Keratinocyte (primary cell): ENCODE measurements around the gene KCNH1. TPM values are rescaled to one million over a fixed set of nuclear protein-coding genes. Genes with fewer than 3 reads are reported as not detected.

ENCODE experiments used
- DNase-seq: peaks from one replicate; pipeline ENCODE4 v3.0.0-alpha.2; 2011; ENCODE audit warnings: low read depth, missing footprints, low spot score
- FAIRE-seq: peaks from 2 replicates; lab custom pipeline; 2011; peaks lifted over from hg19 to GRCh38; lab: Jason Lieb, UNC
- H2AFZ ChIP-seq: 2 replicates; pipeline ENCODE4 v1.6.0; 2012; ENCODE audit warnings: low read length, control low read depth, inconsistent platforms; ENCODE audit not compliant: control insufficient read depth
- H3K27ac ChIP-seq: 2 replicates; pipeline ENCODE4 v1.5.1; 2011; ENCODE audit warnings: low read length; ENCODE audit not compliant: control insufficient read depth, insufficient read depth
- H3K27me3 ChIP-seq: 3 replicates; pipeline ENCODE4 v1.6.0; 2011; ENCODE audit warnings: low read length; ENCODE audit not compliant: control insufficient read depth, insufficient read depth; ENCODE audit errors: extremely low read depth
- H3K36me3 ChIP-seq, 2 experiments: 2 replicates in 1 of 2; 3 replicates in 1 of 2; pipeline ENCODE4 v1.5.1; 2011; ENCODE audit warnings: low read length in 2 of 2, mild to moderate bottlenecking in 1 of 2; ENCODE audit not compliant: control insufficient read depth in 2 of 2, insufficient read depth in 2 of 2; ENCODE audit errors: extremely low read depth in 1 of 2
- H3K4me1 ChIP-seq: 3 replicates; pipeline ENCODE4 v1.5.1; 2011; ENCODE audit warnings: low read length; ENCODE audit not compliant: control insufficient read depth, insufficient read depth; ENCODE audit errors: extremely low read depth
- H3K4me2 ChIP-seq: 3 replicates; pipeline ENCODE4 v1.6.0; 2011; ENCODE audit warnings: low read depth, low read length; ENCODE audit not compliant: control insufficient read depth, insufficient read depth; ENCODE audit errors: extremely low read depth
- H3K4me3 ChIP-seq, 3 experiments: fragments of 200-600 bp in 1 of 3; sonication (generic) in 1 of 3; 2 replicates in 2 of 3; 3 replicates in 1 of 3; pipeline ENCODE4 v1.5.1; 2011 to 2016; ENCODE audit warnings: low read length in 3 of 3, mild to moderate bottlenecking in 3 of 3, control low read depth in 2 of 3, inconsistent platforms in 1 of 3, low read depth in 1 of 3, mixed read lengths in 1 of 3, mixed run types in 1 of 3, moderate library complexity in 1 of 3; ENCODE audit not compliant: control insufficient read depth in 2 of 3, insufficient read depth in 2 of 3; ENCODE audit errors: extremely low read depth in 1 of 3
- H3K79me2 ChIP-seq: 2 replicates; pipeline ENCODE4 v1.6.0; 2012; ENCODE audit warnings: low read length; ENCODE audit not compliant: control insufficient read depth, insufficient read depth
- H3K9ac ChIP-seq: 3 replicates; pipeline ENCODE4 v1.6.0; 2011; ENCODE audit warnings: low read length; ENCODE audit not compliant: control insufficient read depth, insufficient read depth; ENCODE audit errors: extremely low read depth
- H3K9me1 ChIP-seq: 3 replicates; pipeline ENCODE4 v1.6.0; 2011; ENCODE audit warnings: low read length; ENCODE audit not compliant: control insufficient read depth, insufficient read depth; ENCODE audit errors: extremely low read depth
- H3K9me3 ChIP-seq: 2 replicates; pipeline ENCODE4 v1.5.1; 2012; ENCODE audit warnings: low read depth, low read length; ENCODE audit not compliant: control insufficient read depth
- H4K20me1 ChIP-seq: 3 replicates; pipeline ENCODE4 v1.6.0; 2011; ENCODE audit warnings: low read length; ENCODE audit not compliant: control insufficient read depth, insufficient read depth; ENCODE audit errors: extremely low read depth
- CTCF ChIP-seq, 3 experiments: IDR thresholded peaks in 1 of 3; conservative IDR thresholded peaks in 1 of 3; optimal IDR thresholded peaks in 1 of 3; 2 replicates in 2 of 3; 3 replicates in 1 of 3; pipeline versions ENCODE3 to v1.5.1; 2011; ENCODE audit warnings: low read length in 3 of 3, mild to moderate bottlenecking in 3 of 3, moderate library complexity in 2 of 3, control low read depth in 1 of 3, inconsistent platforms in 1 of 3; ENCODE audit not compliant: insufficient read depth in 2 of 3; ENCODE audit errors: extremely low read depth in 1 of 3
- EZH2 ChIP-seq: IDR thresholded peaks from one replicate; pipeline ENCODE4 v1.6.1; 2012; ENCODE audit warnings: inconsistent platforms, mild to moderate bottlenecking, low read length, moderate library complexity
- dilution Hi-C: fragments of 300-500 bp; cut with MboI; formaldehyde crosslinking; loops from one replicate; pipeline ENCODE4 v1.7.0; 2020; ENCODE audit warnings: low sequenced_read_pairs; ENCODE audit not compliant: extremely low pct_ligation_motif_present
- polyA plus RNA-seq, 5 experiments: library from polyadenylated mRNA; depleted of rRNA in 3 of 5; stranded (reverse) in 3 of 5; stranded (forward) in 1 of 5; unstranded in 1 of 5; fragments of >200 nt; gene quantifications; 1 replicate in 1 of 5; 2 replicates in 3 of 5; 3 replicates in 1 of 5; pipeline versions ENCODE4 v1.2.1 to v1.2.3, GENCODE V29; 2011 to 2012; ENCODE audit warnings: missing spikeins in 2 of 5, low read depth in 1 of 5, low replicate concordance in 1 of 5

The KCNH1 gene
- polyA plus RNA-seq, 1 donor (not counting 4 experiments of a cell fraction or from before 2014, with no cell fraction given): not detected

- Histone ChIP-seq H3K4me2 (no peak overlapping the region), H3K9ac (no peak overlapping the region), H3K4me1 (no peaks in the 10 kb centered on the region), H3K9me3 (no peaks in the 10 kb centered on the region), H3K27ac (no peak overlapping the region), H3K27me3 (peaks cover 6% of the 10 kb centered on the region), H2AFZ (no peak overlapping the region), H3K36me3 (no peaks in the 10 kb centered on the region), H3K9me1 (no peaks in the 10 kb centered on the region), H4K20me1 (no peaks in the 10 kb centered on the region), H3K79me2 (no peaks in the 10 kb centered on the region), H3K4me3 (no peak overlapping the region)
- no peak for DNase-seq
- dilution Hi-C loops: no loop called here
- FAIRE-seq: no peak
- no peak for TF ChIP-seq CTCF (optimal IDR thresholded peaks at IDR 0.05 in 1 of 3, IDR thresholded peaks at IDR 0.05 in 1 of 3, conservative IDR thresholded peaks at IDR 0.05 in 1 of 3; ENCODE audit: extremely low read depth in 1 of 3, insufficient read depth in 2 of 3, low read length in 3 of 3)
- no peak for TF ChIP-seq EZH2
Measured at GRCh38 chr1:211113566-211113965, 20.4 kb downstream of the KCNH1 start.

- no peaks in the 10 kb centered on the region for H3K9me1 ChIP-seq
- no peaks in the 10 kb centered on the region for H3K4me1 ChIP-seq
- no peak for TF ChIP-seq CTCF (optimal IDR thresholded peaks at IDR 0.05 in 1 of 3, IDR thresholded peaks at IDR 0.05 in 1 of 3, conservative IDR thresholded peaks at IDR 0.05 in 1 of 3; ENCODE audit: extremely low read depth in 1 of 3, insufficient read depth in 2 of 3, low read length in 3 of 3)
- no peak for TF ChIP-seq EZH2
- H3K9ac ChIP-seq: no peak overlapping the region
- no peak overlapping the region for H3K4me3 ChIP-seq
- no peak overlapping the region for H3K27ac ChIP-seq
- no peak for DNase-seq
- no peaks in the 10 kb centered on the region for H4K20me1 ChIP-seq
- no peaks in the 10 kb centered on the region for H3K79me2 ChIP-seq
- no peak overlapping the region for H3K4me2 ChIP-seq
- H2AFZ ChIP-seq: no peak overlapping the region
- no peaks in the 10 kb centered on the region for H3K9me3 ChIP-seq
- no peak for FAIRE-seq
- no peaks in the 10 kb centered on the region for H3K27me3 ChIP-seq
- dilution Hi-C loops: no loop called here
- H3K36me3 ChIP-seq: no peaks in the 10 kb centered on the region
Measured at GRCh38 chr1:211111351-211111750, 22.6 kb downstream of the KCNH1 start.
